ENCODE measurements around the gene RNF220. TPM values are rescaled to one million over a fixed set of nuclear protein-coding genes. Genes with fewer than 3 reads are reported as not detected.

Gene RNF220
- total and polyA plus RNA-seq, 9 of the 15 experiments (the other 6 are each of a cell fraction or from before 2014, with no cell fraction given), result 5.1 to 117 (median 66.9) TPM

DNA sequence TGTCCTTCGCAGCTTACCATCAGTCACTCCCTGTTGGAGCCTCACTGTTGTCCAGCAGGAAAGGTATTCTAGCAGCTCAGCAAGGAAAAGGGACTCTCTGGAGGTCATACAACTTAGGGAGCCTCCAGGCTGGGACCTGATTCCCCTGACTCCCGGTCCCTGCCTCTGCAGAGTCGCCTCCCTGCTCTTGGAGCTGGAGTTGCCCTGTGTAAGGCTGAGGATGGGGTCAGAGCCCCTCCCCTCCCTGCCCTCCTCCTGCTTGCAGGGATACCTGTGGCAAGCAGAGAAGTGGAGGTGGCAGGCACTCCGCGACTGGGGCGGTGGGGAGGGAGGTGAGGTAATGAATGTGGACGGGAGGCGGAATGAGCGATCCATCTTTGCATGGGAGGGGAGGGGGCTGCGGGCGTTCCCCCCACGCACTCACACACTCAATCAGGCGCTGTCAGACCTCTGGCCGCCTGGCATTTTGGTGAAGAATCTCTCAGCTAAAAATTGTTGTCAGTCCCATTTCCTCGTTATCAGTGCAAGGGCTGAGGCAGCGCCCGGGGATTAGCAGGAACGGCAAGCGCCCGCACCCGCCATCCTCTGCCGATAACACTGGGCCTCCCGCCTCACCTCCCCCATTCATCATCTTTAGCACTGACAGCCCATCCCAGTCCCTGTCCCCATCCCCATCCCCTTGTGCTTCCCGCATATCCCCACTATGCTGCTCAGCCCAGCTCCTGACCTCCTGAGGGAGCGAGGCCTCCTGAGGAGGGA is 204.9 kb downstream of the RNF220 start (continued):
- TF ChIP-seq, protein P1, sequence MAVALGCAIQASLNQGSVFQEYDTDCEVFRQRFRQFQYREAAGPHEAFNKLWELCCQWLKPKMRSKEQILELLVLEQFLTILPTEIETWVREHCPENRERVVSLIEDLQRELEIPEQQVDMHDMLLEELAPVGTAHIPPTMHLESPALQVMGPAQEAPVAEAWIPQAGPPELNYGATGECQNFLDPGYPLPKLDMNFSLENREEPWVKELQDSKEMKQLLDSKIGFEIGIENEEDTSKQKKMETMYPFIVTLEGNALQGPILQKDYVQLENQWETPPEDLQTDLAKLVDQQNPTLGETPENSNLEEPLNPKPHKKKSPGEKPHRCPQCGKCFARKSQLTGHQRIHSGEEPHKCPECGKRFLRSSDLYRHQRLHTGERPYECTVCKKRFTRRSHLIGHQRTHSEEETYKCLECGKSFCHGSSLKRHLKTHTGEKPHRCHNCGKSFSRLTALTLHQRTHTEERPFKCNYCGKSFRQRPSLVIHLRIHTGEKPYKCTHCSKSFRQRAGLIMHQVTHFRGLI (CRISPR knock-in tag; IDR thresholded peaks at IDR 0.05), result no peak
- TF ChIP-seq HMG20A (CRISPR knock-in tag; conservative IDR thresholded peaks at IDR 0.05) (no peak), THRAP3 (IDR thresholded peaks at IDR 0.05; ENCODE audit: borderline replicate concordance) (no peak), NR2C1 (IDR thresholded peaks at IDR 0.05) (no peak), NR2C1 (tag; IDR thresholded peaks at IDR 0.05) (no peak), SETDB1 (IDR thresholded peaks at IDR 0.05; ENCODE audit: low read length) (no peak), ZSCAN29 (IDR thresholded peaks at IDR 0.05) (0 out of 2 replicates have a peak, but pooled peaks have one; percentile 43), SMARCA4 (IDR thresholded peaks at IDR 0.05) (peak; percentile 73), KLF16 (IDR thresholded peaks at IDR 0.05) (peak; percentile 80), ZNF695 (CRISPR knock-in tag; IDR thresholded peaks at IDR 0.05) (no peak), MEIS2 (IDR thresholded peaks at IDR 0.05; ENCODE audit: partially characterized antibody) (peak; percentile 96), LCOR (CRISPR knock-in tag; IDR thresholded peaks at IDR 0.05) (peak; percentile 60; the same call in 1 of the 2 replicates), ZEB2 (IDR thresholded peaks at IDR 0.05) (peak; percentile 79), RBM34 (IDR thresholded peaks at IDR 0.05; ENCODE audit: borderline replicate concordance, insufficient read depth, low read length) (no peak), STAT5A (IDR thresholded peaks at IDR 0.05; ENCODE audit: borderline replicate concordance, low read length) (peak; percentile 54; the same call in 1 of the 2 replicates), CCNT2 (IDR thresholded peaks at IDR 0.05; ENCODE audit: borderline replicate concordance, extremely low read depth, insufficient read length, low read depth, low read length) (peak; percentile 70), ZNF24 (IDR thresholded peaks at IDR 0.05) (no peak), RFX1 (IDR thresholded peaks at IDR 0.05) (no peak), JUND (IDR thresholded peaks at IDR 0.05; ENCODE audit: borderline replicate concordance, low read depth, low read length) (peak; percentile 42; the same call in 1 of the 2 replicates), JUND (tag; IDR thresholded peaks at IDR 0.05; ENCODE audit: borderline replicate concordance, low read depth, low read length) (peak; percentile 26; the same call in 1 of the 3 replicates), SRSF7 (optimal IDR thresholded peaks at IDR 0.05; ENCODE audit: low read depth, low read length) (no peak), ZNF253 (CRISPR knock-in tag; conservative IDR thresholded peaks at IDR 0.05) (no peak), SOX6 (IDR thresholded peaks at IDR 0.05) (peak; percentile 52; the same call in 1 of the 2 replicates)
- TF ChIP-seq, protein P2, sequence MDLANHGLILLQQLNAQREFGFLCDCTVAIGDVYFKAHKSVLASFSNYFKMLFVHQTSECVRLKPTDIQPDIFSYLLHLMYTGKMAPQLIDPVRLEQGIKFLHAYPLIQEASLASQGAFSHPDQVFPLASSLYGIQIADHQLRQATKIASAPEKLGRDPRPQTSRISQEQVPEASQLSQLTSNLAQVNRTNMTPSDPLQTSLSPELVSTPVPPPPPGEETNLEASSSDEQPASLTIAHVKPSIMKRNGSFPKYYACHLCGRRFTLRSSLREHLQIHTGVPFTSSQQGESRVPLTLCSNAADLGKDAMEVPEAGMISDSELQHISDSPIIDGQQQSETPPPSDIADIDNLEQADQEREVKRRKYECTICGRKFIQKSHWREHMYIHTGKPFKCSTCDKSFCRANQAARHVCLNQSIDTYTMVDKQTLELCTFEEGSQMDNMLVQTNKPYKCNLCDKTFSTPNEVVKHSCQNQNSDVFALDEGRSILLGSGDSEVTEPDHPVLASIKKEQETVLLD (IDR thresholded peaks at IDR 0.05), result peak; percentile 67
- TF ChIP-seq, protein P3, sequence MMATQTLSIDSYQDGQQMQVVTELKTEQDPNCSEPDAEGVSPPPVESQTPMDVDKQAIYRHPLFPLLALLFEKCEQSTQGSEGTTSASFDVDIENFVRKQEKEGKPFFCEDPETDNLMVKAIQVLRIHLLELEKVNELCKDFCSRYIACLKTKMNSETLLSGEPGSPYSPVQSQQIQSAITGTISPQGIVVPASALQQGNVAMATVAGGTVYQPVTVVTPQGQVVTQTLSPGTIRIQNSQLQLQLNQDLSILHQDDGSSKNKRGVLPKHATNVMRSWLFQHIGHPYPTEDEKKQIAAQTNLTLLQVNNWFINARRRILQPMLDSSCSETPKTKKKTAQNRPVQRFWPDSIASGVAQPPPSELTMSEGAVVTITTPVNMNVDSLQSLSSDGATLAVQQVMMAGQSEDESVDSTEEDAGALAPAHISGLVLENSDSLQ (IDR thresholded peaks at IDR 0.05), result peak; percentile 97
- TF ChIP-seq, protein P4, sequence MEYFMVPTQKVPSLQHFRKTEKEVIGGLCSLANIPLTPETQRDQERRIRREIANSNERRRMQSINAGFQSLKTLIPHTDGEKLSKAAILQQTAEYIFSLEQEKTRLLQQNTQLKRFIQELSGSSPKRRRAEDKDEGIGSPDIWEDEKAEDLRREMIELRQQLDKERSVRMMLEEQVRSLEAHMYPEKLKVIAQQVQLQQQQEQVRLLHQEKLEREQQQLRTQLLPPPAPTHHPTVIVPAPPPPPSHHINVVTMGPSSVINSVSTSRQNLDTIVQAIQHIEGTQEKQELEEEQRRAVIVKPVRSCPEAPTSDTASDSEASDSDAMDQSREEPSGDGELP (CRISPR knock-in tag; IDR thresholded peaks at IDR 0.05; ENCODE audit: borderline replicate concordance), result peak; percentile 78; the same call in 1 of the 2 replicates

Data from K562 (cell line).